ENCODE measurements around the gene POGZ. TPM values are rescaled to one million over a fixed set of nuclear protein-coding genes. Genes with fewer than 3 reads are reported as not detected.

POGZ gene
- total RNA-seq, 6 experiments from 2014 or later = 34.9 to 40.3 (median 37.9) TPM

- Mint-ChIP-seq H3K9me3 (no peaks in the 10 kb centered on the region), H3K27me3 (ENCODE audit: insufficient read depth) (no peaks in the 10 kb centered on the region), H3K4me1 (ENCODE audit: low read depth) (peaks cover 6% of the 10 kb centered on the region), H3K36me3 (ENCODE audit: low read depth) (peaks cover 29% of the 10 kb centered on the region), H3K27ac (peak overlapping the region; percentile 10; the same call in 1 of the 2 replicates), H3K4me3 (no peak overlapping the region; the same call in 1 of the 2 replicates)
- no peak for DNase-seq
- TF ChIP-seq, protein P1, sequence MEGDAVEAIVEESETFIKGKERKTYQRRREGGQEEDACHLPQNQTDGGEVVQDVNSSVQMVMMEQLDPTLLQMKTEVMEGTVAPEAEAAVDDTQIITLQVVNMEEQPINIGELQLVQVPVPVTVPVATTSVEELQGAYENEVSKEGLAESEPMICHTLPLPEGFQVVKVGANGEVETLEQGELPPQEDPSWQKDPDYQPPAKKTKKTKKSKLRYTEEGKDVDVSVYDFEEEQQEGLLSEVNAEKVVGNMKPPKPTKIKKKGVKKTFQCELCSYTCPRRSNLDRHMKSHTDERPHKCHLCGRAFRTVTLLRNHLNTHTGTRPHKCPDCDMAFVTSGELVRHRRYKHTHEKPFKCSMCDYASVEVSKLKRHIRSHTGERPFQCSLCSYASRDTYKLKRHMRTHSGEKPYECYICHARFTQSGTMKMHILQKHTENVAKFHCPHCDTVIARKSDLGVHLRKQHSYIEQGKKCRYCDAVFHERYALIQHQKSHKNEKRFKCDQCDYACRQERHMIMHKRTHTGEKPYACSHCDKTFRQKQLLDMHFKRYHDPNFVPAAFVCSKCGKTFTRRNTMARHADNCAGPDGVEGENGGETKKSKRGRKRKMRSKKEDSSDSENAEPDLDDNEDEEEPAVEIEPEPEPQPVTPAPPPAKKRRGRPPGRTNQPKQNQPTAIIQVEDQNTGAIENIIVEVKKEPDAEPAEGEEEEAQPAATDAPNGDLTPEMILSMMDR (IDR thresholded peaks at IDR 0.05) = no peak
Observed at GRCh38 chr1:151418081-151418480, 41.2 kb downstream of the POGZ start.

GRCh38 chr1:151416231-151416630, 43.1 kb downstream of the POGZ start:
- no peak overlapping the region for H3K4me3 Mint-ChIP-seq
- DNase-seq = peak; percentile 74
- H3K27me3 Mint-ChIP-seq (ENCODE audit: insufficient read depth) = no peaks in the 10 kb centered on the region
- H3K27ac Mint-ChIP-seq = peak overlapping the region; percentile 38; the same call in 1 of the 2 replicates
- peaks cover 6% of the 10 kb centered on the region for H3K4me1 Mint-ChIP-seq (ENCODE audit: low read depth)
- H3K9me3 Mint-ChIP-seq = no peaks in the 10 kb centered on the region
- TF ChIP-seq, protein P1 (IDR thresholded peaks at IDR 0.05) = no peak
- peaks cover 22% of the 10 kb centered on the region for H3K36me3 Mint-ChIP-seq (ENCODE audit: low read depth)

DNA sequence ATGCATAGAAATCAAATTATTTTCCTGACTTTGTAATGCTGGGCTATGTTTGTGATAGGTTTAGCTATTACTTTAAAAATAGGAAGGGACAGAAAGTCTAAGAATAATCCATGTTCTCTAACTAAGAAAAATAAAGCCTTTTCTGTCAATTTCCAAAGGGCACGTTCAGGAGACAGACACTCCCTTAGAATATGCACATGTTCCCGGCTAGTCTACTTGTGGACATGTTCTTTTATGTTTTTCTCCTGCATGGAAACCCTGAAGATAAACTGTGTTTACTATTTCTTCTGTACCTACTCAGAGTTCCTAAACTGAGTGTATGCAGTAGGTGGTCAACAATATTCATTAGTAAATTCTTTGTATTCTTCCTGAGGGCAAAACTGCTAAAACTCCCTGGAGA, 47.4 kb downstream of the POGZ start:
- peaks cover 30% of the 10 kb centered on the region for H3K36me3 Mint-ChIP-seq (ENCODE audit: low read depth)
- peaks cover 24% of the 10 kb centered on the region for H3K4me1 Mint-ChIP-seq (ENCODE audit: low read depth)
- H3K27me3 Mint-ChIP-seq (ENCODE audit: insufficient read depth) = no peaks in the 10 kb centered on the region
- no peaks in the 10 kb centered on the region for H3K9me3 Mint-ChIP-seq
- TF ChIP-seq, protein P1 (IDR thresholded peaks at IDR 0.05) = no peak
- DNase-seq = no peak
- no peak overlapping the region for H3K4me3 Mint-ChIP-seq
- no peak overlapping the region for H3K27ac Mint-ChIP-seq

DNA sequence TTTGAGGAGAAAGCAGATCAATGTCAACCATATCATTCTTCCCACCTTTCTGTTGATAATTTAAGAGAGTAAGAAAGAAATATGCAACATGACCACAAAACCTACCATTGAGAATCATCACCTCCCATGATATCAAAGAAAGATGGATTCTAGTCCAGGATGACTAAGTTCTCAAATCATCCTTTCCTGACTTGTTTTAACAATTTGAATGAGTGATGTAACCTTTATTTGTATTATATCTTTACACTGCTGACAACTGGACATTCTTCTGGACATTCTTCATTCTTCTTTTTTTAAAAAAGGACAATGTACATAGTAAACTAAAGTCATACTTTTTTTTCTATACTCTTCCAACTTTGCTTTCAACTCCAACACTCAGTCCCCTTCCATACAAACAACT, 50.4 kb downstream of the POGZ start:
- H3K4me3 Mint-ChIP-seq = no peak overlapping the region; the same call in 1 of the 2 replicates
- H3K27me3 Mint-ChIP-seq (ENCODE audit: insufficient read depth) = no peaks in the 10 kb centered on the region
- no peaks in the 10 kb centered on the region for H3K9me3 Mint-ChIP-seq
- peaks cover 32% of the 10 kb centered on the region for H3K36me3 Mint-ChIP-seq (ENCODE audit: low read depth)
- no peak for DNase-seq
- peaks cover 18% of the 10 kb centered on the region for H3K4me1 Mint-ChIP-seq (ENCODE audit: low read depth)
- peak overlapping the region; percentile 3; the same call in 1 of the 2 replicates for H3K27ac Mint-ChIP-seq
- TF ChIP-seq, protein P1 (IDR thresholded peaks at IDR 0.05) = no peak

DNA sequence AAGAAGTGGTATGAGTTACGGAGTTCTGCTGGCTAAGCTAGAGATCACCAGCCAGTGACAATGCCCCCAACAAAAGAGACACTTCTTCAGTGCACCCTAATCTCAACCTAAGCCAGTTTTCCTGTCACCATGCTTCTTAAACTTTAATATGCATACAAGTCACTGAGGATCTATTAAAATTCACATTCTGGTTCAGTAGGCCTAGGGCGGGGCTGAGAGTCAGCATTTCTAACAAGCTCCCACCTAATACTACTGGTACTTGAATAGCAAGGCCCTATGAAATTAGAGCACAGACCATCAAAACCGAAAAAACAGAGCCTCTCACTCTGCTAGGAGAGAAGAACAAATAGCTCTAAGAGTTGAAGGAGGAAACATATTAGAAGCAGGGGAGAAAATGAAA, 52.0 kb downstream of the POGZ start:
- Mint-ChIP-seq H3K36me3 (ENCODE audit: low read depth) (peaks cover 38% of the 10 kb centered on the region), H3K27me3 (ENCODE audit: insufficient read depth) (no peaks in the 10 kb centered on the region), H3K27ac (no peak overlapping the region), H3K9me3 (no peaks in the 10 kb centered on the region), H3K4me3 (no peak overlapping the region), H3K4me1 (ENCODE audit: low read depth) (peaks cover 22% of the 10 kb centered on the region)
- DNase-seq = no peak
- TF ChIP-seq, protein P1 (IDR thresholded peaks at IDR 0.05) = no peak

DNA sequence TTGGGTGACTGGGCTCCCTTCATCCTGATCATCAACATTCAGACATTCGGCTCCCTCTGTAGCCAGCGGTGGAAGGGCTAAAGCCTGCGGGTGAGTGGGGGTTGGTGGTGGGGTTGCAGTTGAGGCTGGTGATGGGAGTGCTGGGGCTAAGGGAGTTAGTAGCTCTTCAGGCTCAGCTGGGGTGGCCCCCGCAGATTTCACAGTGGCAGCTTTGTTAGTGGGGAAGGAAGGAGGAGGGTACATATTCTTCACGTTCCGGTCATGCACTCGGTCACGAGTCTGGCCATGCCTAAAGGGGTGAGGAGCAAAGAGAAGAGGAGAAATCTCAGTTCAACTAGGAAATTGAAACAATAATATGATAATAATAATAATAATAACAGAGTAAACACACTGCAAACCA, 53.1 kb downstream of the POGZ start:
- Mint-ChIP-seq H3K27me3 (ENCODE audit: insufficient read depth) (no peaks in the 10 kb centered on the region), H3K9me3 (no peaks in the 10 kb centered on the region), H3K4me3 (no peak overlapping the region), H3K27ac (no peak overlapping the region), H3K4me1 (ENCODE audit: low read depth) (peaks cover 34% of the 10 kb centered on the region), H3K36me3 (ENCODE audit: low read depth) (peaks cover 44% of the 10 kb centered on the region)
- TF ChIP-seq, protein P1 (IDR thresholded peaks at IDR 0.05) = no peak
- DNase-seq = no peak

Measured in HFFc6 (cell line).